Activated effector memory CD4-positive, alpha-beta T cell treated with Interleukin-2 at 50 U/mL for 16 hours (primary cell): Measurements from ENCODE around the gene FAF1.

ENCODE experiments used
- DNase-seq: peaks from one replicate; pipeline ENCODE4 v3.0.0-alpha.2; 2020

Gene FAF1

DNA sequence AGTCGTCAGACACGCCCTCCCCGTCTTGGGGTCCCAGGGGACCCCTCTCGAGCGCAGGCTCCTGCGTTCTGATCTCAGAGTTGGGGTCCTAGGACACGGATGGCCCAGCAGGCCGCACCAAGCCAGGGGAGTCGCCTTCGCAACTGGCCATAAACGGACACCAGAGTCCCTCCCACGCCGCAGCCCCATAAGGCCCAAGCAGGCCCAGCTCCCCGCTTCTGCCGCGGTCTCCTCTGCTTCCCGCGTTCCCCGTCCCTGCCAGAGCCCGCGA, 537.5 kb downstream of the FAF1 start:
- no peak for DNase-seq

DNA sequence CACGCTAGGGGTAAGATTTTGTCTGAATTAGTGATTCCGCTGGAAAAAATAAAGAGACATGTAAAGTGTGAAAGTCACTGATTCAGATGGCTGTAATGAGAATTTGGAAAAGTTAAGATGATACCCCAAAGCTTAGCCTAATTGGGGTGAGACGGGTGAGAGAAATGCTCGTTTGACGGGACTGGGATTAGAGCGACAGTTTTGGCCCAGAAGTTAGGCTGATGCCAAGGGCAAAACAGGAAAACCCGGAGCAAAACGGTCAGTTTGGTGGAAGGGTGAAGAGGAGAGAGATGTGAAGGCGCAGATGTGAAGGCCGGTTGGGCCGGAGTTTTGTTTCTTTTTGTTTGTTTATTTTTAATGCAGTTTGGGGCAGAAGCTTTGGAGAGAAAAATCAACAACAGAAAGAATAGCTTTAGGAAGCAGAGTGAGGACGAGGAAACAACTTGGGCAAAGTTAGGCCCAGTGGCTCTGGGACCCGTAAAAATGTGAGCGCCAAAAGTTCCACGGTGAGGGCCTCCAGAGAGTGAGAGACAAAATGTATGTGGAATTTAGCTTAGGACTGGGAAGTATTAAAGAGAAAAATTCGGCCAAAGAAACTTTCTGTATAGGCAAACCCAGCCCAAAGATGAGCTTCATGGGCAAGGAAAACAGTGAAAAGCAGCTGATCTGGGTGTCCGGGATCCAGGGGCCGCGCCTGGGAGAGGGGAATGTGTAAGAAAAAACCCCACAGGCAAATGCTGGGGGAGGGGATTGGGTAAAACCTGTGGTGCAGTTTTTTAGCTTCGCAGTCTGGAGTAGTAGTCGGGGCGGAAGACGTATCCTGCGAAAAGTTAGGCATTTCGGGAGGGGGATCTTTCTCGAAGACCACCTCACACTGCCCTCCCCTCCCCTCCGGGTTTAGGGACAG, 538.0 kb downstream of the FAF1 start:
- no peak for DNase-seq

DNA sequence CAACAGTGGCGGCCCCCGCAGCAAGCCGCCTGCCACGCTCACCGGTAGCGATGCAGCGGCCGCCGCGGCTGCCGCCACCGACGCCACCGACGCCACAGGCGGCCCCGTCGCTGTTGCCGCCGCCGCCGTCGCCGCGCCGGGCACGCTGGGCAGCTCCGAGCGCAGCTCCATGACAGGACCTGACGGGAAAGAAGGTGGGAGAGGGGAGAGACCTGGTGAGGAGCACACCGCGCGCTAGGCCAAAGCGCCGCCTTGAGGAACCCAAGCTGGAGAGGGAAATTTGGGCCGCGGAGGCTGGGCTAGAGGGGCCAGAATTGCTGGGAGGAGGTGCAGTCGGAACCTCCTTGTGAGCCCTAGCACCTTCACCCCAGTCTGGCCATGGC, 538.7 kb downstream of the FAF1 start:
- DNase-seq, result no peak

DNA sequence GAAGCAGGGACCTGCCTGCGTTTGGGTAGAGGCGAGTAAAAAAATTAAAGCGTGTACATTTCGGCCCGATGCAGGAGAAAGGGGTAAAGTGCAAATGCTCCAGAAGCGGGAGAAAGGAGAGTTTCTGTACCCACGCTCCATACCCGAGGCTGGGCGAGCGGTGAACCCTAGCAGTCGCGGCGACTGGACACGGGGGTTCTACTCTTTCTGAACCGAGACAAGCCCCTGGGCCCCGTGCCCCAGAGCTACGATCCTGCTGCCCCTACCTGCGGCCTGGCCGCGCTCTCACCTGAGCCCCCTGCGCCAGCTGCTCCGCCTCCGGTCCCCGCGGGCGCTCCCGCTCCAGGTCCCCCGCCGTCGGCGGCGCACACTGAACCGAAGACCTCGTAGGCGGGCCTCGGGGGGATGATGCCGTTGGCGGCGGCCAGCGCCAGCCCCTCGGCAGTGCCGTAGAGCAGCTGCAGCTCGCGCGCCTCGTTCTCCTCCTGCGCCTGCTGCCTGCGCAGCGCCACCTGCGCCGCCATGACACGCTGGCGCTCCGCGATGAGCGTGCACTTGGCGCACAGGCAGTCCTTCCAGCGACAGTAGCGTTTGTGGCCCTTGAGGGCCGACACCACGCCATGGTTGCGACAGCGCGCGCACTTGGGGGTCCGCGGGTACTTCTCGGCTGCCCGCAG, 539.2 kb downstream of the FAF1 start:
- DNase-seq, result no peak

DNA sequence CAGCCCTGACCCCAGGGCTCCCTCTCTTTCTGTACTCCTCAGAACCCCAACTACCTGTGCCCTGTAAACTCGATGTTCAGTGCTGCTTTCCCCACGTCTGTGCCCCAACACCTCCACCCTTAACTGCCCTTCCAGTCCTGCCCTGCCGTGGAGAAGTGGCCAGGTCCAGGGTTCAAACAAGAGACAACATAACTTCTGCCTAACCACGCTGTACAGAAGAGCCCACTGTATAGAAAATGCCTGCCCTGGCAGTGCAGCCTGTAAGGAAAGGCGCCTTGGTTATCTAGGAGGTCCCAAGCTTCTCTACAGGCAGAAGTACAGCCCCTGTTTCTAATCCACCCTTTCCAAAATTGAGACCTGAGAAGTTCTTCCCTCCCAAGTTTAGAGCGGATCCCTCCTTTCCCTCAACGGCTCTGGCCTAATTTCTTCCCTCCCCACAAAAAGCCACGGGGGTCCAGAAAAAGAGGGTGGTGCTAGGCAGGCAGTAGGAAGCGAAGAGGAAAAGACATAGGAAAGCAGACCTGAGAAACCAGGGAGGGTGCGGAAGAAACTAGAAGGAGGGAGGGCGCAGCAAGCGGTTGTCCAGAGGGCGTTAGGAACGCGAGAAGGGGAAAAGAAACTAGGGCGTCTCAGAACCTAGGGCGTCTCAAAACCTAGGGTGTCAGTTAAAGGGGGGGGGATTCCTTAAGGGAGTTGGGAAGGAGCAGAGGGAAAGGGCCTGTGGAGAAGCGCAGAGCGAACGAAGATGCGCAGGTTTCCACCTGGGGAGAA, 540.0 kb downstream of the FAF1 start:
- no peak for DNase-seq

DNA sequence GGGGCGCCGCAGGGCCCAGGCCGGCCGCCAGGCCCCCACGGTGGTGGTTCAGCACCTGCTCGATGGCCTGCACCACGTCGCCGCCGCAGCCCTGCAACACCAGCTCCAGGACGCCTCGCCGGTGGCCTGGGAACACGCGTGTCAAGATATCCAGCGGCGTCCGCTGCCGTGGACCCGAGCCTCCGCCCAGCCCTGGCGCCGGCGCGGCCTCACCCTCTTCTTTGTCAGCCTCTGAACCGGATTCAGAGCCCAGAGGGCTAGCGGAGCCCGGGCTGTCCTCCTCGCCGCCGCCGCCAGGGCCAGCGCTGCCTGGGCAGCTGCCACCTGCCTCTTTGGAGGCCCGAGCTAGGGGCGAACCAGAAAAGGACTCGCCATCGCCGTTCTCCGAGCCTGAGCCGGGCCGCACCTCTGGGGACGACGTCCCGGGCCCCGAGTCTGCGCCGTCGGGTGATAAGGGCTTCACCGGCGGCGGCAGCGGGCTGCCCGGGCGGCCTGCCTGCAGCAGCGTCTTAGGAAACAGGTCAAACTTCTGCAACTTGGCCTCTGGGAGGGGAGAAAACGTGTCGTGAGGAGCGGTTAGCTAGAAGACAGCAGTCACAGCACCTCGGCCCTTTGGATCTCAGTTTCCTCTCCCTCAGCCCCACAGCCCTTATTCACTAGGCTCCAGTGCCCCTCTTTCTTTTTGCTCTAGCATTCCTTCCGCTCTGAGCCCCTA, 540.7 kb downstream of the FAF1 start:
- no peak for DNase-seq

DNA sequence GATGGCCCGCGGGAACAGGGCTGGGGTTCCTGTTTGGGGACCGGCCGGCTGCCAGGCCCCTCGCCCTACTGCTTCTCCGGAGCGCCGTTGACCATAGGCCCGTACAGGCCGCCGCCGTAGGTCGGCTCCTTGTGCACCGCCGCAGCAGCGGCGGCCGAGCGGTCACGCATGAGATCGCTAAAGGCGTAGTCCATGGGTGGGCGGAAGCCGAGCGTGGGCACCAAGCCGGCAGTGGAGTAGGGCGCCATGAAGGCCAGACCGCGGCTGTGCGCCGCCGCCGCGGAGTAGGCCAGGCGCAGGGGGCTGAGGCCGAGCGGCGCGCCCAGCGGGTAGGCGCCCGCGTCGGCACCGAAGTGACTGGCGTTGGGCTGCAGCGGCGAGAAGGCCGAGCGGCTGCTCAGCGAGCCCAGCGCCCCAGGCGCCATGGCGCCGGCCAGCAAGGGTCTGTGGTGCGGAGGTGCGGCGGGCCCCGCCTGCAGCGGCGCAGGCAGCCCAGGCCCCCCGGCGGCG, 541.4 kb downstream of the FAF1 start:
- no peak for DNase-seq

DNA sequence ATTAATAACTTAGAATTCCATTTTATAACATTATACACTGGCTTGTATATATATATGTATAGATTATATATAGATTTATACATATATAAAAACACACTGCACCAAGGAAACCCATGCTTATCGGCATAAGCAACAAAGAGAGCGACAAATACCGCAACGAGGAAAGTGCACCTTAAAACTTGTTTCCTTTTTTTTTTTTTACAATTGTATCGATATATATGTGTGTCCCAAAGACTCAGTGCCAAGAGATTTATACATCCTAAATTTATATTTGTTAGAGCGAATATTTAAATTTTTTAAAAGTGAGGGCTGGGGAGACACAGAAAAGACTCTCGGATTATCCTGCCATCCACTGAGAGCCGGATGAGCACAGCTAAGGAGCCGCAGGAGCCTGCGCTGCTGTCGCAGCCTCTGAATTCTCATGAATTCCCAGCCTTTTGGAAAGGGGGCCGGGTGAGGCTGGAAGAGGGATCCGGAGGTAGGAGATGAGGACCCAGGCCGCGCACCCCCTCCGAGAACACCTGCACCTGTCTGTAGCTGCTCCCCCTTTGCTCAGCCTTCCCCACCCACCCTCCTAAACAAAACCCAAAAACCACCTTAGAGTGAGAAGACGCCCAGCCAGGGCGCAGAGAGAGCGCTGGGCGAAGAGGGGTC, 542.0 kb downstream of the FAF1 start:
- no peak for DNase-seq

DNA sequence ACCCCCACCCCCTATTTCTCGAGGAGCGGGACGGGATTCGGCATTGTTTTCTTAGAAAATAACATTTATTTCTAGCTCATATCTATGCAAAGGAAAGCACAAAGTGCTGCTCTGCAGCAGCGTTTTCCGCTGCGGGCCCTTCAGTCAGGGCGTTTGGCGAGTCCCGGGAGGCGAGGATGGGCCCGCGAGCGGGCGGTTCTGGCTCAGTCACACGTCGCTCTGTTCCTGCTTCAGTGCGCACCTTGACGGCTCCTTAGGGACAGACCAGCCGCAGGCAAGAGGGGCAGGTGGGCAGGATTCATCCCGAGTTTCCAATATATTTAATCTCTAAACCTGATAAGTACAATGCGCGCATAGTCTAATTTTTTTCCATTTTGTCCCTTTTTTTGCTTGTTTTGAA, 542.6 kb downstream of the FAF1 start:
- DNase-seq, result no peak

DNA sequence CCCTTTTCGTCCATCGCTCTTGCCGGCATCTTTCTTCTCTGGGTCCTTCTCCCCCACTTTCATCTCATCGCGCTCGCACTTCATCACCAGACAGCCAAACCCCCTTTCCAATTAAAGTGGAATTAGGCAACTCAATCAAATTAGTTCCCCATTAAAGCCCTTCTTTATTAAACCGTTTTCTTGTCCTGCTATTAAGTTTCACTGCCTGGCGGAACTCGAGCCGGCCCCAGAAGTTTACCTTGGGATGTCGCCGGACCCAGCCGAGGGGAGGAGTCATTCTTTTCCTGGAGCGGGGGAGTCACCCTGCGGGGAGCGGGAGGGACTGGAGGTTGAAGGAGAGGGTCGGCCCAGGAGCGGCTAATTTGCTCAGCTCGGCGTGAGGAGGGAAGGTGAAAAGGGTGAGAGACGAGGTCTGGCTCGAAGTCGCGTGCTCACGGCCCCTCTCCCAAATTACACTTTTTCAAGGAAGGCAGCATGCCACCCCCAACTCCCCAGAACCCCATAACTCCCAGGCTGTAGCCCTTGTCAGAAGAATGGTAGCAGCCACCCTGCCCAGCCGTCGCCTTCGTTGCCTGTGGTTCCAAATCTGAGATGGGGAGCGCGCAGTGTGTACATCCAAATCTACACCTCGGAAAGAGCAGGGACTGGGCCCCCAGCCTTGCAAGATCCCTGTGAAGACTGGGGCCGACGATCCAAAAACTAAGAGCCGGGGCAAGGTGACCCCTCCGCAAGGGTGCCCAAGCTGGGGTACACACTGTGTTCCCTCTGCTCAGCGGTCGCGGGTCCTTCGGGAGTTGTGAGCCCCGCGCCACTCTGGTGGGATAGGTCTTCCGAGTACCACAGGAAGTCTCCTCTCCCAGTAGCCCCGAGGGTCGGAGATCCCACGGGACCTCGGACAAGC, 543.3 kb downstream of the FAF1 start:
- no peak for DNase-seq

DNA sequence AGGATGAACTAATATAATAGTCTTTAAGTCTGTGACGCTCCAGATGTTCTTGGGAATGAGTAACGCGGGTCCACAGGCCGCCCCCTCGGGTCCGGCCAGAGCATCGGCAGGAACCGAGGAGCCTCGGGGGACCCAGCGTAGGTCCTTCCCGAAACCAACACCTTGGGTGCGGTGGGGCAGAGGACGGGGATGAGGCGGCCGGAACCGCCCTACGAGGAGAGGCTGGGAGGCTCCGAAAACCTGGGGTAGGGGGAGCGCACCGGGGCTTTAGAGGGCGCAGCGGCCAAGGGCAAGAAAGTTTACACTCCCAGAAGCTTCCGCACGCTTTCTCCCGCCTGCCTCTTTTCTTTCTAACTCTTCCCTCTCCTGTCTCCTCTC, 543.9 kb downstream of the FAF1 start:
- no peak for DNase-seq

DNA sequence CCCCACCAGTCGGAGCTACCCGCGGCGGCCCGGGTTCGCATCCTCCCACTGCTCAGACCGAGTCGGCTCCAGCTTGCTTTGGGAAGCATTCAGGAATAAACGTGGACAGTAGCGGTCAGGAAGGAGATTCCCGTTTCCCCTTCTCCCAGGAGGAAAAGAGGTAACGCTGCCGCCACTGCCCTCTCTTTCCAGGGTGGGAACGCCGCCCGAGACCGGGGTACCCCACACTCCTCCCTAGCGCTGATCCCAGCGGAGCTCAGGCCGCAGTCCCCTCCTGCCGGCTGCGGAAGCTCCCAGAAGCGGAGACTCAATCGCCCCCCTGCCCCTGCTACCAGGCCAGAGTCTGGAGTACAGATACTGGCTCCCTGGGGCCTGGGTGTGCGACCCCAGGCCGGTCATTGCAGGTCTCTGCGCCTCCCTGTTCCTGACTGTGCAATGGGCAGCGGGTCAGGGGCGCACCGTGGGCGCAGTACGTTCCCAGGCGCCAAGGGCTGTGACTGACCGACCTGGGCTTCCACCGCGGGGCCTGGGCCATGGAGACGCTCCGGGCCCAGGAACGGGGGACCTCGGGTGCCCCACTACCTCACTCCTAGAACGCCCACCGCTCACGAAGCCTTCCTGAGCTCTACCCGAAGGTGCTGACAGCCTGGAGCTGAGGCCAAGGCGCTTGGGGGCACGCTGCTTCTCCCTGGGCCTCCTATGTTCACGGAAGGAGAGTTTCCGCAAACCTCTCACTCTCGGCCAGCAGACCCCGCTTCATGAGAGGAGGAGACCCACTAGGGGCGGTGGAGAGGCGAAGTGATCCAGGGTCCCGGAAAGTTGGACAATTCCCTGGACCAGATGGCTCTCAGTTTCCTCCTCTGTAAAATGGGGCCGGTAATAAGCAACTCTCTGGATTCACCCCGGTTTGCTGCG, 544.6 kb downstream of the FAF1 start:
- DNase-seq, result no peak

DNA sequence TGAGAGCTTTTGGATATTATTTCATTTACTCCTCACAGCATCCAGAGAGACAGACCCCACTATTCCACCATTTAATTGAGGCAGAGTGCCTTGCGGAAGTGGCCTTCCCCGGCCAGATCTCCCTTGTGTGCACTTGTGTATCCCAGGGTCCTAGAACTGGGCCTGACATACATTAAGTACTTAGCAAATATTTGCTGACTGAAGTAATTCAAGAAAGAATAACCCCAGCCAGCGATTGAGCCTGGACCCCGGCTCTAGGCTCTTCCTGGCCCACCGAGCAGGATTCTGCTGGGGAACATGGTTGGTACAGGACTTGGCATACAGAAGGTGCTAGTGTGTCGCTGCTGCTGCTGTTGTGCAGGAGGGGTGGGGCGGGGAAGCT, 545.2 kb downstream of the FAF1 start:
- no peak for DNase-seq

DNA sequence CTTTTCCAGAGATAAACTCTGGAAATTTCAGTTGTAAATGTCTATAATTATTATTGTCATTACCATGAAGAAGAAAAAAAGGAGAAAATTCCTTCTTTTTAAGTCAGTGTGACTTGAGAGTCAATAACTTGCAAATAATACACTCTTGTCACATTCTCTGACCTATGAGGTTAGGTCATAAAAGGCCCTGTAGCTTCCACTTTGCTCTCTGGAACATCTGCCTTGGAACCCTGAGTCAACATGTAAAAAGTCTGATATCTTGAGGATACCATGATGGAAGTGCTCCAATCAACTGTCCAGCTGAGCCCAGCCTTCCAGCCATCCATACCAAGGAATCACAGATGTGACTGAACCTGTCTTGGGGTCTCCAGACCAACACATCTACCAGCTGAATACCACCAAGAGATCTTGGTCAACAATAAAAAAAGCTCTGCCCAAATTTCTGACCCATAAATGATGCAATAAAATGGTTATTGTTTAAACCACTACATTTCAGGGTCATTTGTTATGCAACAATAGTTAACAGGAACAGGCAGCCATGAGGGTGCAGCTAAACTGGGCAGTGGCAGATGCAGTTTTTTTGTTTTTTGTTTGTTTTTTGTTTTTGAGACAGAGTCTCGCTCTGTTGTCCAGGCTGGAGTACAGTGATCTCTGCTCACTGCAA, 547.1 kb downstream of the FAF1 start:
- DNase-seq, result no peak

DNA sequence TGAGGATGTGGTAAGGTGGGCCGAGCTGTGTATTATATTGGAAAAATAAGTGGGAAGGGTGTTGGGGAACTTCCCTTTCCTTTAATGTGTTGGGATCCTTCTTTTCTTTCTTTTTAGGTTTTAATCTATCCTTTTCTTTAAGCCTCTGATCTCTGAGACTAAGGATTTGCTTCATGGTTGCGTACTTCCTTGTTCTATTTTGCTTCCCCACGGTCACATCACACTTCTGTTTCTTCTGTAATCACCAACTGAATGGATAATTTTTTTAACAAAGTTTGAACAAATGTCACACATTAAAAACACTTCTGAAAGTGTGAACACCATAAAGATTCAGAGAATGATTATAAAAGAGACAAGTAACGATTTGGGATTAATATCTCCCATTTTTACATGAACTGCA, 554.3 kb downstream of the FAF1 start:
- DNase-seq, result no peak

DNA sequence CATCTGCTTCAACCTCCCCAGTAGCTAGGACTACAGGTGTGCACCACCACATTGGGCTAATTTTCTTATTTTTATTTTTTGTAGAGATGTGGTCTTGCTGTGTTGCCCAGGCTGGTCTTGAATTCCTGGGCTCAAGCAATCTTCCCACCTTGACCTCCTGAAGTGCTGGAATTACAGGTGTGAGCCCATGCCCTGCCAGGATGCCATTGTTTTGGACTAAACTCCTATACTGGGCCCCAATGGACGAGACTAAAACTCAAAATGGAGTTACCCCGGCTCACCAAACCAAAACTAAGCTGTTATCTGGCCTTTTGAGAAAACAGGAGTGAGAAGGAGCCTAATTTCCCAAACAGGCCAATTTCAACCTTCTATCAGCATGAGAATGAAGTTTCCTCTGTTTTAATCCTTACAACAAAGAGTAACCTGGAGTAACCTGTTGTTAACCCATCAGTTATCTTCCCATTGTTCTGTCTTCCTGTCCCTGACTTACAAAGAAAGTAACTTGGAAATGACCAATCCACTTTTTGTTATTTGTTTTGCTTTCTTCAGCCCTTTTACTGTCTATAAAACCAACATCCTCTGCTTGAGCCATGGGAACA, 566.4 kb downstream of the FAF1 start:
- no peak for DNase-seq
